Transverse colon (tissue), 4 donors: ENCODE results near the gene MAGEA9B.

Experiments used
- EP300 ChIP-seq: sonication (generic); formaldehyde crosslinking; IDR thresholded peaks from one replicate; pipeline ENCODE4 v1.6.1; 2017; ENCODE audit warnings: antibody characterized with exemption, low read depth
- POLR2A ChIP-seq: fragments of 450-650 bp; IDR thresholded peaks from one replicate; pipeline ENCODE4 v1.6.1; 2016; ENCODE audit warnings: antibody characterized with exemption, mild to moderate bottlenecking, moderate library complexity
- POLR2AphosphoS5 ChIP-seq, 3 donors: sonication (generic); formaldehyde crosslinking; IDR thresholded peaks; one replicate each; pipeline ENCODE4 v1.6.1; 2016; ENCODE audit warnings: antibody characterized with exemption in 3 of 3
- TF ChIP-seq, protein P1 (sequence below), 5 experiments: fragments of 200-600 bp in 3 of 5; fragments of 450-650 bp in 2 of 5; sonication (generic) in 3 of 5; IDR thresholded peaks; 1 replicate in 2 of 5; 2 replicates in 3 of 5; pipeline ENCODE4 v1.5.1; 2016 to 2017; ENCODE audit warnings: antibody characterized with exemption in 5 of 5, inconsistent platforms in 3 of 5, mild to moderate bottlenecking in 2 of 5, moderate library complexity in 1 of 5

DNA sequence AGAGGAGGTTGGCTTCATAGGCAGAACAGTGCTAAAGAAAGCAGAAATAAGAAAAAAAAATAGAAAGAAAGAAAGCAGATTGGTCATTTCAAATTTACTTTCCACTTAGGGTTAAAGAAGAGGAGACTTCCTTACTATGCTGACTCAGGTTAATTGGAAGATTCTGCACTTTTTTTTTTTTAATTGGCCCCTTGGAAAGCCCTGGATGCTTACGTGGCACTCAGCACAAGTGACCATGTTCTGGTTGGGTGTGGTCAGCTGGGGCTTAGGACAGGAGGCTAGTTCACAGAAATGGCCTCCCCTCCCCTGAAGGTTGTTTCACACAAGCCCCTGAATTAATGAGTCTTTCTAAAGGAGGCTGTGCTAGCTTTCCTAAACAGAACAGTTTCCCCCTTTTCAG lies 14.5 kb downstream of the MAGEA9B start:
- TF ChIP-seq, protein P1, sequence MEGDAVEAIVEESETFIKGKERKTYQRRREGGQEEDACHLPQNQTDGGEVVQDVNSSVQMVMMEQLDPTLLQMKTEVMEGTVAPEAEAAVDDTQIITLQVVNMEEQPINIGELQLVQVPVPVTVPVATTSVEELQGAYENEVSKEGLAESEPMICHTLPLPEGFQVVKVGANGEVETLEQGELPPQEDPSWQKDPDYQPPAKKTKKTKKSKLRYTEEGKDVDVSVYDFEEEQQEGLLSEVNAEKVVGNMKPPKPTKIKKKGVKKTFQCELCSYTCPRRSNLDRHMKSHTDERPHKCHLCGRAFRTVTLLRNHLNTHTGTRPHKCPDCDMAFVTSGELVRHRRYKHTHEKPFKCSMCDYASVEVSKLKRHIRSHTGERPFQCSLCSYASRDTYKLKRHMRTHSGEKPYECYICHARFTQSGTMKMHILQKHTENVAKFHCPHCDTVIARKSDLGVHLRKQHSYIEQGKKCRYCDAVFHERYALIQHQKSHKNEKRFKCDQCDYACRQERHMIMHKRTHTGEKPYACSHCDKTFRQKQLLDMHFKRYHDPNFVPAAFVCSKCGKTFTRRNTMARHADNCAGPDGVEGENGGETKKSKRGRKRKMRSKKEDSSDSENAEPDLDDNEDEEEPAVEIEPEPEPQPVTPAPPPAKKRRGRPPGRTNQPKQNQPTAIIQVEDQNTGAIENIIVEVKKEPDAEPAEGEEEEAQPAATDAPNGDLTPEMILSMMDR (IDR thresholded peaks at IDR 0.05): no peak
- no peak for TF ChIP-seq POLR2A
- no peak for TF ChIP-seq EP300
- TF ChIP-seq POLR2AphosphoS5 (IDR thresholded peaks at IDR 0.05): no peak
